Endothelial cell (in vitro differentiated cells): ENCODE data around the gene NOTCH1. TPM values are rescaled to one million over a fixed set of nuclear protein-coding genes. Genes with fewer than 3 reads are reported as not detected.

Experiments used
- DNase-seq: peaks from one replicate; pipeline ENCODE4 v3.0.0; 2021; ENCODE audit warnings: low spot score
- H3K27ac Mint-ChIP-seq: one replicate; pipeline ENCODE4 v1.8.0; 2021; ENCODE audit warnings: mixed read lengths, inconsistent platforms; ENCODE audit not compliant: unreplicated experiment
- H3K27me3 Mint-ChIP-seq: one replicate; pipeline ENCODE4 v1.8.0; 2021; ENCODE audit warnings: mild to moderate bottlenecking, moderate library complexity, mixed read lengths, inconsistent platforms; ENCODE audit not compliant: unreplicated experiment
- H3K36me3 Mint-ChIP-seq: one replicate; pipeline ENCODE4 v1.8.0; 2021; ENCODE audit warnings: mild to moderate bottlenecking, low read depth, mixed read lengths, inconsistent platforms; ENCODE audit not compliant: unreplicated experiment
- H3K4me1 Mint-ChIP-seq: one replicate; pipeline ENCODE4 v1.8.0; 2021; ENCODE audit warnings: mild to moderate bottlenecking, mixed read lengths, inconsistent platforms; ENCODE audit not compliant: unreplicated experiment
- H3K4me3 Mint-ChIP-seq: one replicate; pipeline ENCODE4 v1.8.0; 2021; ENCODE audit warnings: mild to moderate bottlenecking, mixed read lengths, inconsistent platforms; ENCODE audit not compliant: unreplicated experiment
- H3K9me3 Mint-ChIP-seq: one replicate; pipeline ENCODE4 v1.8.0; 2021; ENCODE audit warnings: mixed read lengths, inconsistent platforms; ENCODE audit not compliant: unreplicated experiment
- CTCF ChIP-seq: fragments of 200-600 bp; sonication (generic); IDR thresholded peaks from one replicate; pipeline ENCODE4 v1.5.0; 2021; ENCODE audit warnings: antibody characterized with exemption; ENCODE audit not compliant: unreplicated experiment
- total RNA-seq: library from RNA; stranded (reverse); fragmentation: NEBNext Ultra II Directional; extraction: Animal tissue kit (Norgen Biotek cat#: 25700); gene quantifications from one replicate; pipeline ENCODE4 v1.2.1, GENCODE V29; 2021; ENCODE audit not compliant: unreplicated experiment

The NOTCH1 gene
- total RNA-seq, 1 donor from 2014 or later = 312 TPM

GRCh38 chr9:136529516-136530460 is 16.1 kb downstream of the NOTCH1 start:
- Mint-ChIP-seq H3K27ac (peak overlapping the region; percentile 95), H3K4me1 (peaks cover 34% of the 10 kb centered on the region), H3K9me3 (no peaks in the 10 kb centered on the region), H3K36me3 (peaks cover 6% of the 10 kb centered on the region), H3K4me3 (no peak overlapping the region), H3K27me3 (peaks cover 13% of the 10 kb centered on the region)
- TF ChIP-seq CTCF = no peak
- peak; percentile 81 for DNase-seq

- peaks cover 12% of the 10 kb centered on the region for H3K27me3 Mint-ChIP-seq
These were observed 17.0 kb downstream of the NOTCH1 start for GRCh38 chr9:136528716-136529341.

GRCh38 chr9:136527721-136528710 is 17.8 kb downstream of the NOTCH1 start:
- DNase-seq = no peak
- H3K27me3 Mint-ChIP-seq = peaks cover 12% of the 10 kb centered on the region
- H3K4me1 Mint-ChIP-seq = peaks cover 24% of the 10 kb centered on the region
- H3K36me3 Mint-ChIP-seq = no peaks in the 10 kb centered on the region
- H3K9me3 Mint-ChIP-seq = no peaks in the 10 kb centered on the region
- no peak overlapping the region for H3K4me3 Mint-ChIP-seq
- no peak for TF ChIP-seq CTCF
- peak overlapping the region; percentile 82 for H3K27ac Mint-ChIP-seq

More at GRCh38 chr9:136528716-136529341, 17.0 kb downstream of the NOTCH1 start:
- TF ChIP-seq CTCF = no peak
- H3K9me3 Mint-ChIP-seq = no peaks in the 10 kb centered on the region
- peaks cover 27% of the 10 kb centered on the region for H3K4me1 Mint-ChIP-seq
- peak overlapping the region; percentile 90 for H3K27ac Mint-ChIP-seq
- no peaks in the 10 kb centered on the region for H3K36me3 Mint-ChIP-seq
- DNase-seq = no peak
- H3K4me3 Mint-ChIP-seq = no peak overlapping the region

GRCh38 chr9:136527131-136527530 is 18.7 kb downstream of the NOTCH1 start:
- Mint-ChIP-seq H3K4me1 (peaks cover 18% of the 10 kb centered on the region), H3K4me3 (no peak overlapping the region), H3K9me3 (no peaks in the 10 kb centered on the region), H3K36me3 (peaks cover 2% of the 10 kb centered on the region), H3K27ac (no peak overlapping the region), H3K27me3 (peaks cover 10% of the 10 kb centered on the region)
- TF ChIP-seq CTCF = no peak
- no peak for DNase-seq
